Transverse colon (tissue), 3 donors: ENCODE results near the gene PCED1B.

Source experiments
- CTCF ChIP-seq, 5 experiments: fragments of 200-600 bp in 3 of 5; fragments of 450-650 bp in 2 of 5; sonication (generic) in 3 of 5; IDR thresholded peaks; 1 replicate in 2 of 5; 2 replicates in 3 of 5; pipeline ENCODE4 v1.5.1; 2016 to 2017; ENCODE audit warnings: antibody characterized with exemption in 5 of 5, inconsistent platforms in 3 of 5, mild to moderate bottlenecking in 2 of 5, moderate library complexity in 1 of 5
- POLR2A ChIP-seq: fragments of 450-650 bp; IDR thresholded peaks from one replicate; pipeline ENCODE4 v1.6.1; 2016; ENCODE audit warnings: antibody characterized with exemption, mild to moderate bottlenecking, moderate library complexity

GRCh38 chr12:47222520-47223030 lies 143.2 kb downstream of the PCED1B start:
- TF ChIP-seq CTCF (IDR thresholded peaks at IDR 0.05), result no peak
- TF ChIP-seq POLR2A, result no peak
